GM12878 (cell line): Measurements from ENCODE around the gene ITGAD. TPM values are rescaled to one million over a fixed set of nuclear protein-coding genes. Genes with fewer than 3 reads are reported as not detected.
A peak's percentile ranks its signal among the peaks of the same experiment; 100 is the strongest.

ENCODE experiments used
- BACH1 ChIP-seq: fragments of 450-650 bp; IDR thresholded peaks from 2 replicates; pipeline ENCODE4 v1.6.1; 2017; ENCODE audit warnings: mild to moderate bottlenecking, borderline replicate concordance
- BMI1 ChIP-seq: fragments of 450-650 bp; IDR thresholded peaks from 2 replicates; pipeline ENCODE4 v1.6.1; 2016; ENCODE audit warnings: mild to moderate bottlenecking, moderate library complexity, borderline replicate concordance
- CREB1 ChIP-seq: IDR thresholded peaks from 2 replicates; pipeline ENCODE4 v1.6.1; 2012; ENCODE audit warnings: low read depth, mild to moderate bottlenecking, inconsistent platforms
- CREM ChIP-seq: IDR thresholded peaks from 2 replicates; pipeline ENCODE4 v1.6.1; 2014; ENCODE audit warnings: antibody characterized with exemption, low read depth
- ETV6 ChIP-seq, 2 experiments: fragments of 450-650 bp in 1 of 2; IDR thresholded peaks in 1 of 2; conservative IDR thresholded peaks in 1 of 2; 2 replicates each; pipeline ENCODE4 v1.6.1; 2014; ENCODE audit warnings: antibody characterized with exemption in 1 of 2, borderline replicate concordance in 1 of 2, low read depth in 1 of 2, mild to moderate bottlenecking in 1 of 2, moderate library complexity in 1 of 2
- JUND ChIP-seq: IDR thresholded peaks from 2 replicates; pipeline ENCODE4 v1.6.1; 2012; ENCODE audit warnings: low read depth, mild to moderate bottlenecking, low read length, improper control_type of control experiment, moderate library complexity
- MEF2B ChIP-seq: fragments of 450-650 bp; IDR thresholded peaks from 2 replicates; pipeline ENCODE4 v1.6.1; 2018; ENCODE audit warnings: mild to moderate bottlenecking, moderate library complexity; ENCODE audit not compliant: partially characterized antibody, poor library complexity, severe bottlenecking
- NFIC ChIP-seq: IDR thresholded peaks from 2 replicates; pipeline ENCODE4 v1.6.1; 2012; ENCODE audit warnings: low read depth, mild to moderate bottlenecking, inconsistent platforms, low read length, moderate library complexity
- NFYA ChIP-seq: IDR thresholded peaks from 2 replicates; pipeline ENCODE4 v1.6.1; 2011; ENCODE audit warnings: low read depth, mild to moderate bottlenecking, low read length, improper control_type of control experiment, borderline replicate concordance
- POLR2AphosphoS2 ChIP-seq: IDR thresholded peaks from 2 replicates; pipeline ENCODE4 v1.6.1; 2011; ENCODE audit warnings: low read depth, mild to moderate bottlenecking, low read length, improper control_type of control experiment, moderate library complexity
- RAD51 ChIP-seq: fragments of 450-650 bp; IDR thresholded peaks from 2 replicates; pipeline ENCODE4 v1.6.1; 2016; ENCODE audit warnings: moderate library complexity, mild to moderate bottlenecking, inconsistent platforms
- RB1 ChIP-seq: fragments of 450-650 bp; formaldehyde crosslinking; IDR thresholded peaks from 2 replicates; pipeline ENCODE4 v1.6.1; 2017; ENCODE audit warnings: mild to moderate bottlenecking, borderline replicate concordance
- RUNX3 ChIP-seq: IDR thresholded peaks from 2 replicates; pipeline ENCODE4 v1.6.1; 2012; ENCODE audit warnings: low read length, inconsistent platforms
- SMARCA5 ChIP-seq: fragments of 450-650 bp; IDR thresholded peaks from 2 replicates; pipeline ENCODE4 v1.6.1; 2017; ENCODE audit warnings: mild to moderate bottlenecking
- SMC3 ChIP-seq: IDR thresholded peaks from 2 replicates; pipeline ENCODE4 v1.6.1; 2011; ENCODE audit warnings: low read length, improper control_type of control experiment, borderline replicate concordance
- SRF ChIP-seq, 2 experiments: IDR thresholded peaks; 2 replicates each; pipeline ENCODE4 v1.6.1; 2011; ENCODE audit warnings: low read depth in 2 of 2, low read length in 2 of 2, mild to moderate bottlenecking in 1 of 2, moderate library complexity in 1 of 2
- TCF7 ChIP-seq: IDR thresholded peaks from 2 replicates; pipeline ENCODE4 v1.6.1; 2014; ENCODE audit warnings: antibody characterized with exemption, borderline replicate concordance
- ZNF207 ChIP-seq: fragments of 450-650 bp; IDR thresholded peaks from 2 replicates; pipeline ENCODE4 v1.6.1; 2014; ENCODE audit warnings: antibody characterized with exemption, mild to moderate bottlenecking, borderline replicate concordance
- ZNF217 ChIP-seq: fragments of 450-650 bp; IDR thresholded peaks from 2 replicates; pipeline ENCODE4 v1.6.1; 2017; ENCODE audit warnings: antibody characterized with exemption, mild to moderate bottlenecking
- ZSCAN29 ChIP-seq: fragments of 450-650 bp; IDR thresholded peaks from 2 replicates; pipeline ENCODE4 v1.6.1; 2017; ENCODE audit warnings: mild to moderate bottlenecking, moderate library complexity
- ZZZ3 ChIP-seq: IDR thresholded peaks from 2 replicates; pipeline ENCODE4 v1.6.1; 2011; ENCODE audit warnings: low read depth; ENCODE audit not compliant: control insufficient read depth, insufficient read length
- polyA plus RNA-seq, 11 experiments: library from polyadenylated mRNA; depleted of rRNA in 4 of 11; unstranded in 6 of 11; stranded (reverse) in 5 of 11; fragments of >200 nt; fragmentation: Nextera tagmentation in 4 of 11; fragmentation: Illumina TruSeq in 1 of 11; extraction: Ambion mirVana in 4 of 11; extraction: Trizol in 1 of 11; gene quantifications; 1 replicate in 1 of 11; 2 replicates in 10 of 11; pipeline versions ENCODE4 v1.2.1 to v1.2.3, GENCODE V29; 2011 to 2016; ENCODE audit warnings: inconsistent platforms in 2 of 11, missing spikeins in 2 of 11, low read depth in 1 of 11
- total RNA-seq, 4 experiments: library from RNA; depleted of rRNA in 3 of 4; stranded (reverse); fragments of >200 nt in 3 of 4; fragmentation: Illumina TruSeq in 1 of 4; extraction: Trizol in 1 of 4; gene quantifications; 2 replicates each; pipeline versions ENCODE4 v1.2.1 to v1.2.3, GENCODE V29; 2013 to 2021
- TF ChIP-seq, protein P1 (sequence below), 3 experiments: IDR thresholded peaks in 2 of 3; conservative IDR thresholded peaks in 1 of 3; 2 replicates each; pipeline ENCODE4 v1.5.1; 2011; ENCODE audit warnings: low read depth in 3 of 3, low read length in 3 of 3, mild to moderate bottlenecking in 3 of 3, control low read depth in 2 of 3, moderate library complexity in 2 of 3, inconsistent platforms in 1 of 3, mixed read lengths in 1 of 3; ENCODE audit not compliant: control insufficient read depth in 2 of 3, insufficient read depth in 1 of 3; ENCODE audit errors: extremely low read depth in 1 of 3
- TF ChIP-seq, protein P2 (sequence below): fragments of 450-650 bp; formaldehyde crosslinking; IDR thresholded peaks from 2 replicates; pipeline ENCODE4 v1.4.0; 2020; ENCODE audit warnings: mild to moderate bottlenecking, moderate library complexity
- TF ChIP-seq, protein P3 (sequence below): fragments of 450-650 bp; IDR thresholded peaks from 2 replicates; pipeline ENCODE4 v1.6.1; 2014; ENCODE audit warnings: mild to moderate bottlenecking

The ITGAD gene
- total and polyA plus RNA-seq, 10 of the 15 experiments (the other 5 are each of a cell fraction or from before 2014, with no cell fraction given) = 0.29 to 4.0 (median 1.2) TPM

DNA sequence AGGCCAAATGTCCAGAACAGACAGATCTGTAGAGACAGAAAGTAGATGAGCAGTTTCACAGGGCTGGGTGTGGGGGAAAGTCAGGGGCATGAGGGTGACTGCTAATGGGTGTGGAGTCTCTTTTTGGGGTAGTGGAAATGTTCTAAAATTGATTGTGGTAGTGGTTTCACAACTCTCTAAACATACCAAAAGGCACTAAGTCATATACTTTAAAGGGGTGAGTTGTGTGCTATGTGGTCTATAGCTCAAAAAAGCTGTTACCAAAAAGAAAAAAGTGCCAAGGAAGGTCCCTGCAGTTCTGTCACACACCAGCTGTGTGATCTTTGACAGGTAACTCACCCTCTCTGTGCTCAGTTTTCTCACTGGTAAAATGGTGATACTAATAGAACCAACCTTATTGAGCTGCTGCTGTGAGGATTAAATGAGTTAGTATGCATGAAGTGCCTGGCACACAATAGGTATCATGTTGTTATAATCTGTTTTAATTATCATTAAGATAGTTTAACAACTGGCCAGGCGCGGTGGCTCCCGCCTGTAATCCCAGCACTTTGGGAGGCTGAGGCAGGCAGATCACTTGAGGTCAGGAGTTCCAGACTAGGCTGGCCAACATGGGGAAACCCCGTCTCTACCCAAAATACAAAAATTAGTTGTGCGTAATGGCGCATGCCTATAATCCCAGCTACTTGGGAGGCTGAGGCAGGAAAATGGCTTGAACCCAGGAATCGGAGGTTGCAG, 27.8 kb upstream of the ITGAD start (continued):
- TF ChIP-seq TCF7 = no peak
- TF ChIP-seq, protein P1, sequence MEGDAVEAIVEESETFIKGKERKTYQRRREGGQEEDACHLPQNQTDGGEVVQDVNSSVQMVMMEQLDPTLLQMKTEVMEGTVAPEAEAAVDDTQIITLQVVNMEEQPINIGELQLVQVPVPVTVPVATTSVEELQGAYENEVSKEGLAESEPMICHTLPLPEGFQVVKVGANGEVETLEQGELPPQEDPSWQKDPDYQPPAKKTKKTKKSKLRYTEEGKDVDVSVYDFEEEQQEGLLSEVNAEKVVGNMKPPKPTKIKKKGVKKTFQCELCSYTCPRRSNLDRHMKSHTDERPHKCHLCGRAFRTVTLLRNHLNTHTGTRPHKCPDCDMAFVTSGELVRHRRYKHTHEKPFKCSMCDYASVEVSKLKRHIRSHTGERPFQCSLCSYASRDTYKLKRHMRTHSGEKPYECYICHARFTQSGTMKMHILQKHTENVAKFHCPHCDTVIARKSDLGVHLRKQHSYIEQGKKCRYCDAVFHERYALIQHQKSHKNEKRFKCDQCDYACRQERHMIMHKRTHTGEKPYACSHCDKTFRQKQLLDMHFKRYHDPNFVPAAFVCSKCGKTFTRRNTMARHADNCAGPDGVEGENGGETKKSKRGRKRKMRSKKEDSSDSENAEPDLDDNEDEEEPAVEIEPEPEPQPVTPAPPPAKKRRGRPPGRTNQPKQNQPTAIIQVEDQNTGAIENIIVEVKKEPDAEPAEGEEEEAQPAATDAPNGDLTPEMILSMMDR (IDR thresholded peaks at IDR 0.05 in 2 of 3, conservative IDR thresholded peaks at IDR 0.05 in 1 of 3; ENCODE audit: control insufficient read depth in 2 of 3, extremely low read depth in 1 of 3, insufficient read depth in 1 of 3, low read depth in 3 of 3, low read length in 3 of 3) = no peak
- no peak for TF ChIP-seq BACH1
- TF ChIP-seq SMC3 = no peak
- TF ChIP-seq JUND = no peak
- TF ChIP-seq RAD51 = peak; percentile 36; the same call in 1 of the 2 replicates
- no peak for TF ChIP-seq SRF (IDR thresholded peaks at IDR 0.05; ENCODE audit: low read depth in 2 of 2, low read length in 2 of 2)
- TF ChIP-seq RUNX3 = peak; percentile 81
- peak; percentile 45; the same call in 1 of the 2 replicates for TF ChIP-seq NFIC
- TF ChIP-seq ZNF217 = peak; percentile 85
- TF ChIP-seq, protein P2, sequence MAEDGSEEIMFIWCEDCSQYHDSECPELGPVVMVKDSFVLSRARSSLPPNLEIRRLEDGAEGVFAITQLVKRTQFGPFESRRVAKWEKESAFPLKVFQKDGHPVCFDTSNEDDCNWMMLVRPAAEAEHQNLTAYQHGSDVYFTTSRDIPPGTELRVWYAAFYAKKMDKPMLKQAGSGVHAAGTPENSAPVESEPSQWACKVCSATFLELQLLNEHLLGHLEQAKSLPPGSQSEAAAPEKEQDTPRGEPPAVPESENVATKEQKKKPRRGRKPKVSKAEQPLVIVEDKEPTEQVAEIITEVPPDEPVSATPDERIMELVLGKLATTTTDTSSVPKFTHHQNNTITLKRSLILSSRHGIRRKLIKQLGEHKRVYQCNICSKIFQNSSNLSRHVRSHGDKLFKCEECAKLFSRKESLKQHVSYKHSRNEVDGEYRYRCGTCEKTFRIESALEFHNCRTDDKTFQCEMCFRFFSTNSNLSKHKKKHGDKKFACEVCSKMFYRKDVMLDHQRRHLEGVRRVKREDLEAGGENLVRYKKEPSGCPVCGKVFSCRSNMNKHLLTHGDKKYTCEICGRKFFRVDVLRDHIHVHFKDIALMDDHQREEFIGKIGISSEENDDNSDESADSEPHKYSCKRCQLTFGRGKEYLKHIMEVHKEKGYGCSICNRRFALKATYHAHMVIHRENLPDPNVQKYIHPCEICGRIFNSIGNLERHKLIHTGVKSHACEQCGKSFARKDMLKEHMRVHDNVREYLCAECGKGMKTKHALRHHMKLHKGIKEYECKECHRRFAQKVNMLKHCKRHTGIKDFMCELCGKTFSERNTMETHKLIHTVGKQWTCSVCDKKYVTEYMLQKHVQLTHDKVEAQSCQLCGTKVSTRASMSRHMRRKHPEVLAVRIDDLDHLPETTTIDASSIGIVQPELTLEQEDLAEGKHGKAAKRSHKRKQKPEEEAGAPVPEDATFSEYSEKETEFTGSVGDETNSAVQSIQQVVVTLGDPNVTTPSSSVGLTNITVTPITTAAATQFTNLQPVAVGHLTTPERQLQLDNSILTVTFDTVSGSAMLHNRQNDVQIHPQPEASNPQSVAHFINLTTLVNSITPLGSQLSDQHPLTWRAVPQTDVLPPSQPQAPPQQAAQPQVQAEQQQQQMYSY (CRISPR knock-in tag) = no peak
- no peak for TF ChIP-seq ZZZ3
- TF ChIP-seq, protein P3, sequence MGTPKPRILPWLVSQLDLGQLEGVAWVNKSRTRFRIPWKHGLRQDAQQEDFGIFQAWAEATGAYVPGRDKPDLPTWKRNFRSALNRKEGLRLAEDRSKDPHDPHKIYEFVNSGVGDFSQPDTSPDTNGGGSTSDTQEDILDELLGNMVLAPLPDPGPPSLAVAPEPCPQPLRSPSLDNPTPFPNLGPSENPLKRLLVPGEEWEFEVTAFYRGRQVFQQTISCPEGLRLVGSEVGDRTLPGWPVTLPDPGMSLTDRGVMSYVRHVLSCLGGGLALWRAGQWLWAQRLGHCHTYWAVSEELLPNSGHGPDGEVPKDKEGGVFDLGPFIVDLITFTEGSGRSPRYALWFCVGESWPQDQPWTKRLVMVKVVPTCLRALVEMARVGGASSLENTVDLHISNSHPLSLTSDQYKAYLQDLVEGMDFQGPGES = no peak
- no peak for TF ChIP-seq RB1
- peak; percentile 98 for TF ChIP-seq SMARCA5
- no peak for TF ChIP-seq CREM
- no peak for TF ChIP-seq ETV6 (conservative IDR thresholded peaks at IDR 0.05 in 1 of 2, IDR thresholded peaks at IDR 0.05 in 1 of 2; ENCODE audit: borderline replicate concordance in 1 of 2, low read depth in 1 of 2)
- peak; percentile 85 for TF ChIP-seq MEF2B
- TF ChIP-seq ZSCAN29 = no peak; the same call in 1 of the 2 replicates
- no peak for TF ChIP-seq ZNF207
- TF ChIP-seq CREB1 = no peak
- no peak for TF ChIP-seq POLR2AphosphoS2
- no peak for TF ChIP-seq BMI1
- no peak for TF ChIP-seq NFYA
